NB4 (cell line): Measurements from ENCODE around the gene SLC31A1.

ENCODE experiments used
- DNase-seq: peaks from one replicate; pipeline ENCODE4 v3.0.0; 2010; ENCODE audit warnings: low read depth
- H3K4me3 ChIP-seq: one replicate; pipeline ENCODE4 v1.5.1; 2011; ENCODE audit warnings: mild to moderate bottlenecking, low read depth, low read length, moderate library complexity
- MYC ChIP-seq: IDR thresholded peaks from 2 replicates; pipeline ENCODE4 v1.6.1; 2011; ENCODE audit warnings: low read depth, low read length
- POLR2A ChIP-seq: IDR thresholded peaks from 2 replicates; pipeline ENCODE4 v1.6.1; 2011; ENCODE audit warnings: mild to moderate bottlenecking; ENCODE audit not compliant: insufficient read length; ENCODE audit errors: extremely low read depth
- TF ChIP-seq, protein P1 (sequence below): IDR thresholded peaks from 2 replicates; pipeline ENCODE4 v1.6.1; 2011; ENCODE audit warnings: low read depth, low read length
- TF ChIP-seq, protein P2 (sequence below): IDR thresholded peaks from one replicate; pipeline ENCODE4 v1.5.1; 2012; ENCODE audit warnings: low read depth, low read length

The SLC31A1 gene

DNA sequence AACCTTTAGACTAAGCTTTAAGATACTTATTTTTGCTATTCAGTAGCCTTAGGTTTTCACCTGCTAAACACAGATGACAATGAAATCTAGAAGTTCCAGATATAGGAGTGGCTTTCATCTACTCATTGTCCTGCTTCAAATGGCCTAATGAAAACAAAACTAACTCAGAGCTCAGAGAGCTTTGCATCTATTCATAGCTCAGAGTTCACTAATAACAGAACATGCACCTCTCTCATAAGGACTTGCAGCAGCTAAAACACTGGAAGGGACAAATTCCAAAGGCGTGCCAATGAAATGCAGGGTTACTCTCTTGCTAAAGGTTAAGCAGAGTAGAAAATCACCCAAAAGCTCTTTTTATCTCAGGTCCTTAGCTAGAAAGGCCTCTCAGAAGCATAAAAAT, 41.5 kb upstream of the SLC31A1 start:
- H3K4me3 ChIP-seq: no peak overlapping the region
- TF ChIP-seq MYC (no peak), POLR2A (no peak)
- TF ChIP-seq, protein P1, sequence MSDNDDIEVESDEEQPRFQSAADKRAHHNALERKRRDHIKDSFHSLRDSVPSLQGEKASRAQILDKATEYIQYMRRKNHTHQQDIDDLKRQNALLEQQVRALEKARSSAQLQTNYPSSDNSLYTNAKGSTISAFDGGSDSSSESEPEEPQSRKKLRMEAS: no peak
- TF ChIP-seq, protein P2, sequence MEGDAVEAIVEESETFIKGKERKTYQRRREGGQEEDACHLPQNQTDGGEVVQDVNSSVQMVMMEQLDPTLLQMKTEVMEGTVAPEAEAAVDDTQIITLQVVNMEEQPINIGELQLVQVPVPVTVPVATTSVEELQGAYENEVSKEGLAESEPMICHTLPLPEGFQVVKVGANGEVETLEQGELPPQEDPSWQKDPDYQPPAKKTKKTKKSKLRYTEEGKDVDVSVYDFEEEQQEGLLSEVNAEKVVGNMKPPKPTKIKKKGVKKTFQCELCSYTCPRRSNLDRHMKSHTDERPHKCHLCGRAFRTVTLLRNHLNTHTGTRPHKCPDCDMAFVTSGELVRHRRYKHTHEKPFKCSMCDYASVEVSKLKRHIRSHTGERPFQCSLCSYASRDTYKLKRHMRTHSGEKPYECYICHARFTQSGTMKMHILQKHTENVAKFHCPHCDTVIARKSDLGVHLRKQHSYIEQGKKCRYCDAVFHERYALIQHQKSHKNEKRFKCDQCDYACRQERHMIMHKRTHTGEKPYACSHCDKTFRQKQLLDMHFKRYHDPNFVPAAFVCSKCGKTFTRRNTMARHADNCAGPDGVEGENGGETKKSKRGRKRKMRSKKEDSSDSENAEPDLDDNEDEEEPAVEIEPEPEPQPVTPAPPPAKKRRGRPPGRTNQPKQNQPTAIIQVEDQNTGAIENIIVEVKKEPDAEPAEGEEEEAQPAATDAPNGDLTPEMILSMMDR: no peak

DNA sequence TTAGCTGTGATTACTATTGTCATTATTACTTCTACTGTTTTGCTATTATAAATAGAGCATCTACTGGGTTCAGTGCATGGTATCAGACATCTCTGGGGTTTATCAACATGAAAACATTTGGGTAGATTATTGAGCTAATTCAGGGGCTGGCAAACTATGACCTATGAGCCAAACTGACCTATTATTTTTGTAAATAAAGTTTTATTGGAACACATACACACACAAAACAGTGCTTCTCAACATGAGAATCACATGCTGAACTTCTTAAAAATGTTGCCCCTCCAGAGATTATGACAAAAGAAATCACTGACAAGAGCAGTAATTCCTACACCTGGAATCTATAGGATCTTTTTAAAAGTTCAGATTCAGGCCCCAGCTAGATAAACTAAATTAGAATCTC, 40.2 kb upstream of the SLC31A1 start:
- DNase-seq: no peak
- TF ChIP-seq POLR2A (no peak), MYC (no peak)
- TF ChIP-seq, protein P2: no peak
- TF ChIP-seq, protein P1: no peak
- H3K4me3 ChIP-seq: no peak overlapping the region

More for the DNA sequence above, 41.5 kb upstream of the SLC31A1 start:
- no peak for DNase-seq

DNA sequence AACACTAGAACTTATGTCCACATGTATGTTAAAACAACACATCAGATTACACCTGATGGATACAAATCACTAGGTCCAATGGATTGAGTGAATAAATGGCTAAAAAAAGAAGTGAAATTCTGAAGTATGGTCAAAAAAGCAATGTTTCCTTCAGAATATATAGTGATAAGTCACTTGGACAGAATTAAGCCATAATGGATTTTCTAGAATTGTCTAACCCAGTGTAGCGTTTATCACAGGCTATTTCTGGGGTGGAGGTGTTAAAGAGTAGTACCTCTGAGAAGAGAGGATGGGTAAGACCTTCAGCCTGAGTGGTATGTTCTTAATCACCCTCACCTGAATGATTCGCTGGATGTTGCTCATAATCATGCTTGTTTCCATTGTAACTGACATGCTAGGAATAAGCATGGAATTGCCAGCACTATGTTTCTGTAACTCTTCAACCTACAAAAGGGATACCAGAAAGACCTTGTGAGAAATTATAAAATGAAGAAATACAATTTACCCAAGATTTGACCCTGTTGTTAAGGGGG, 37.3 kb upstream of the SLC31A1 start:
- TF ChIP-seq, protein P1: no peak
- no peak overlapping the region for H3K4me3 ChIP-seq
- no peak for DNase-seq

DNA sequence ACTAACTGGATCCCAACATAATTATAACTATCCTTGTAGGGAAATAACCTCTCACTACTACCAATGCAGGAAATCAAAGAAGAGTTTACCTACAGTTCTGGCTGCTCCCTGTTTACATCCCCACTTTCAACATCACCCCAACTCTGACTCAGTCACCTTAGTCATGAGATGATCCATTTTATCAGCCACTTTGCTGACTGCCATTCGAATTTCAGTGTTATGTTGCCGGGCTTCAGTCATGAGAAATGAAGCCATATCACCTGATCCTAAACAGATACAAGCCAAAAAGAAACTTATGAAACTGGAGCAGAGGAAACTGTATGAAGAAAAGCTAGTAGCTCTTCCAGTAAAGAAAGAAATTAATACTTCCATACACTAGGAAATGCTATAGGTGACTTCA, 36.8 kb upstream of the SLC31A1 start:
- no peak for TF ChIP-seq MYC
- no peak for DNase-seq
- H3K4me3 ChIP-seq: no peak overlapping the region

DNA sequence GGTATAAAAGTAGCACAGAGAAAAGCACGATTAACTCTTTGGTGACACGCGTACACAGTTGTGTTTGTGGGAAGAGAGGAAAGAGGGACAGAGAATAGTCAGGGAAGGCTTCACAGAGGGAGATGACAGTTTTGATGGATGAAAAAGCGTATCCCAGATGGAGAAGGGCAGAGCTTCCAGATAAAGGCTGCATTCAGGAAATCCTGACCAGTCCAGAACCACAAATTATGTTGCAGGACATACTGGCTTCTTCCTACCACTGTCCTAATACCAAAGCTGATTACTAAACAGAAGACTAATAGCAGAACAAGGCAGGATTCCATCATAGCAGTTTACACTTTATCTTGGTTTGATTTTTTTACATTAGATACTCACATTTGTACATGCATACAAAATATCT, 36.1 kb upstream of the SLC31A1 start:
- TF ChIP-seq, protein P1: no peak
- no peak for TF ChIP-seq POLR2A
- TF ChIP-seq MYC: no peak
- TF ChIP-seq, protein P2: no peak

DNA sequence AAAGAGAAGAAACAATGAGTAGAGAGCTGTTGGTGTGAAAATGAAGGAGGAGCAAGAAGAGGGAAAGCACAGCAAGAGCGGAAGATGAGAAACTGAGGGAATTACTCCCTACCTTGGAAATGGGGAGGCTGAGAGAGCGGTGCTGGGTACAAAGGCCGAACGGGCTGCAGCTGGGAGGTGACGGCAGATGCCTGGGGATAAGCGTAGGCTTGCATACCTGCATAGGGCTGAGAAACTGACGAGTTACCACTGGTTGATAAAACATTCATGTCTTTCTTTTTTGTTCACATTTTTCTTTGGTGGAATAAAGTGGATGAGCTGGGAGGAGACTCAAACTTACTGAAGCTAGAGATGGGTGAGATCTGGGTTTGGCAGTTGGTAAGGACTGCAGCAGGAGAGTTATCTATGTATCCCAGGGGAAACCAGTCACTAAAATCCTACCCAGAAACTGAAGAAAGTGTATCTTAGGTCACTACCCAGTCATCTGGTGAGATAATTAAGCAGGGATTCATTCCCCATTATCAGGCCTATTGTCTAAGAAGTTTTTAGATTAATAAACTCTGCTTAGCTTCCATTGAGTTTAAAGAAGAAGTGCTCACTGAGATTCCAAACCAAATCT, 35.1 kb upstream of the SLC31A1 start:
- DNase-seq: no peak
- no peak overlapping the region for H3K4me3 ChIP-seq
- TF ChIP-seq MYC (no peak), POLR2A (no peak)
- TF ChIP-seq, protein P2: no peak
- TF ChIP-seq, protein P1: no peak

More for the DNA sequence above, 36.1 kb upstream of the SLC31A1 start:
- no peak overlapping the region for H3K4me3 ChIP-seq
- DNase-seq: no peak
